GM21528 (cell line): ENCODE results near the gene FBXL13.
"Not testable (repeated sequence)": the region's sequence is repeated elsewhere in the genome, so short reads cannot be mapped to it uniquely, and the experiment has no call there.

ENCODE experiments used
- ATAC-seq: cut with Tn5 transposase; IDR thresholded peaks from one replicate; pipeline ENCODE4 v1.9.1; 2021; ENCODE audit warnings: mild to moderate bottlenecking, moderate library complexity; ENCODE audit not compliant: unreplicated experiment, low FRiP score

The FBXL13 gene

DNA sequence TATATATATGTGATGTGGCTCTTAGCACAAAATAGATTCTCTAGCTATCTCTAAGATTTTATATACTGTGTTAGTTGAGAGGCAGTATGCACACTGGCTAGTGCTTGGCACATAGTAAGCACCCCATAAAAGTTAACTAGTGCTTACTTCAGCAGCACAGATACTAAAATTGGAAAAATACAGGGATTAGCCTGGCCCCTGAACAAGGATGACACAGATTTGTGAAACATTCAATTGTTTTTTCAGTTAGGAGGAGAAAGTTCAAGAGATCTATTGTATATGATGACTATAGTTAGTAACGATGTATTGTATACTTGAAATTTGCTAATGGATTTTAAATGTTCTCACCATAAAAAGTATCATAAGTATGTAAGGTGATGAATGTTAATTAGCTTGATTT is 240.1 kb downstream of the FBXL13 start:
- ATAC-seq, result no peak

GRCh38 chr7:102833343-102833742 is 241.3 kb downstream of the FBXL13 start:
- no peak for ATAC-seq

DNA sequence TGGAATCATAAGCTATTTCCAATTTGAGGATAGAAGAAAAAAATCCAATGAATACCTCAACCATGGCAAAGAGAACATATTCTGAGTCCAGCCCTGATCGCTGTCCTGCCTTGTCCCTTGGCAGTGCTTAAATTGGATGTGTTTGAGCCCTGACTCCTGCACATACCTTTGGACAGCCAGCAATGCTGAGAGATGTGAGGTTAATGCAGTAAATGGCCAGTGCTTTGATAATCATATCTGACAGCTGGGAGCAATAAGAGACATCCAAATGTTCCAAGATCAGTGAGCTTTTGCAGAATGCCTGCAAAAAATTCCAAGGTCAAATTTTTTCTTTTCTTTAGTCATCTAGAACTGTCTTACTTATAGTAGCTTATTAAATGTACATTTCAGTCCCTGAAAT is 241.9 kb downstream of the FBXL13 start:
- no peak for ATAC-seq

DNA sequence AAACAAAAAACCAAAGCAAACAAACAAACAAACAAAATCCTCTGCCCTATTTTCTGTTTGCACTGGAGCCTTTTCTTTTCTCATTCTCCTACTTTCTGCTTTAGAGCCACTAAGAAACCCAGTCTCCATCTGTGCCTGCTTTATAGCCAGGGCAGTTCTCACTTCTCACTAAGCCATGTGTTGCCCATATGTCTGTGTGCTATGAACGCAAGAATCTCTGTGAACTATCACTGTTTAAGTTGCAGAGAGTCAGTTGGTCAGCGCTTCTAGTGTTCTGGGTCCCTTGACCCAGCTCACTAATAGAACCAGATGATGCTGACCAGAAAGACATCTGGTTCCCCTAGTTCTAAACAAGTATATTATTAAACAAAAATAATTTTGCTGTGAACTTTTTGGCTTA is 244.4 kb downstream of the FBXL13 start:
- ATAC-seq, result no peak

DNA sequence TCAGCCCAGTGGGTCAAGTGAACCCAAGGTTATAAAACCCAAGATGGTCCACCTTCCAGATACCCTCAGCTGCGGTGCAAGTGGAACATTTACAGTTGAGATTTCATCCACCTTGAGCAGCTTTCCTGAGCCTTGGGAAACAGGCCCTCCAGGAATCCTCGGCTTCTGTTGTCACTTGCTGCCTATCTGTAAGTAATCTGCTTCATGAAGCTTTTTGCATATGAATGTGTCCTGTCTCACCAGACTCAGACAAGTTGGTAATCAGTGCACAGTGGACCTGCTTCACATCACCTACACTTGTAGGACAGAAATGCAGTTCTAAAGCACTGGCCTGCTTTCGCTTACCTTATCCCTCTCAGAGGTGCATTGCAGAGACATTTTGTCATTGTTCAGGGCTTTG is 245.5 kb downstream of the FBXL13 start:
- no peak for ATAC-seq

DNA sequence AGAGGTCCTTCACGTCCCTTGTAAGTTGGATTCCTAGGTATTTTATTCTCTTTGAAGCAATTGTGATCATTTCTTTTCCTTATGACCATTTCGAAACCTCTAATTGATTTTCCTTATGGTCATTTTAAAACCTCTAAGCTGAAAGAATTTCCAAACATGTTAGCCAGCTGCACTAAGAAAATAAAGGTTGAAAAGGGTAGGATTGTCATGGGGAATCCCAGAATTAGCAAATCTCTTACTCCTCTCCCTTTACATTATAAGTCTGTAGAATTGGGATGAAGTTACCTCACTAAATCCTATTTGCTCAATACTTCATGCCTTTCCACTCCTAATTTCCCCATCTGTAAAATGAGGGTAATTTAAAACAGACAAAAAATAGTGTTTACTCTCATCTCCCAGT is 246.3 kb downstream of the FBXL13 start:
- ATAC-seq, result no peak

- ATAC-seq, result no peak
These were observed 251.0 kb downstream of the FBXL13 start for GRCh38 chr7:102823390-102824119.

DNA sequence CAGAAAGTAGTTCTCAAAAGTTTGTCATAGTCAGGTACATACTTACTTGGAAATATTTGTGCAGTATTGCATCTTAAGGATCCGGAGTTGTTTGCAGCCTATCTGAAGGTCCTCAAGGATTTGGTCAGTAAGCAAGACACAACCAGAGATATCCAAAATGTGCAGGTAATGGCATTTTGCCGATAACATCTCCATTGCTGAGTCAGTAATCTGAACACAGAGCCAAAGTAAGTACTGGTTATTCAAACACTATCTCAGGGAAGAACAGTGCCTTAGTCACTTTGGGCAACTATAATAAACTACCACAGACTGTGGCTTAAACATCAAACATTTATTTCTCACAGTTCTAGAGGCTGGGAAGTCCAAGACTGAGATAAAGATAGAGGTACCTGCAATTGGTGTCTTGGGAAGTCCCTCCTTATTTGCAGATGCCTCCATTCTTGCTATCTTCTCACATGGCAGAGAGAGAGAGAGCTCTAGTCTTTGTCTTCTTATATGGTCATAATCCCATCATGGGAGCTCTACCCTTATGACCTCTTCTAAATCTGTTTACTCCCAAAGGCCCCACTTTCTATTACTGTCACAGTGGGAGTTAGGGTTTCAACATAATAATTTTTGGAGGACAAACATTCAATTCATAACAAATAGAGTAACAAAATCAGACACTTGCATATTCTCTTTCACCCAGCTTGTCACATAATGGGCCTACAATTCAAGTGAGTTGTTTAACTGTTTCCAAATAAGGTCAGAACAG is 252.4 kb downstream of the FBXL13 start:
- no peak for ATAC-seq

DNA sequence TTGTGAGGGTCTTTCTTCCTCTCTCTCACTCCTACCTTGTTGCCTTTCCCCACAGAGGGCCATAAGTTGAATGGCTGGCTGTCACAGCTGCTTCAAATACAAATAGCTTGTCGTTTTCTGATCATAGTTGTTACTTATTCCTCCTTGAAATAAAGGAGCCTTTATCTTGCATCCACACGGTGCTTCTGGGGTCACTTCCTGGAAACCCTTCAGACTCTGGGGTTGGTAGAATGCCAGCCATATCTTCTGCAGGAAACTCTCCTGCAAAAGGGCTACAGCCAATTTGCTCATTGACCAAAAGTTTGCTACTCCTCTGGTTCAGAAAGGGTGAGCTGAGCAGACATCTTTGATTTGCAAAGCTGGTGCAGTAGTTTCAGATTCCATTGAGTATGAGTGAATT is 255.4 kb downstream of the FBXL13 start:
- ATAC-seq, result no peak

DNA sequence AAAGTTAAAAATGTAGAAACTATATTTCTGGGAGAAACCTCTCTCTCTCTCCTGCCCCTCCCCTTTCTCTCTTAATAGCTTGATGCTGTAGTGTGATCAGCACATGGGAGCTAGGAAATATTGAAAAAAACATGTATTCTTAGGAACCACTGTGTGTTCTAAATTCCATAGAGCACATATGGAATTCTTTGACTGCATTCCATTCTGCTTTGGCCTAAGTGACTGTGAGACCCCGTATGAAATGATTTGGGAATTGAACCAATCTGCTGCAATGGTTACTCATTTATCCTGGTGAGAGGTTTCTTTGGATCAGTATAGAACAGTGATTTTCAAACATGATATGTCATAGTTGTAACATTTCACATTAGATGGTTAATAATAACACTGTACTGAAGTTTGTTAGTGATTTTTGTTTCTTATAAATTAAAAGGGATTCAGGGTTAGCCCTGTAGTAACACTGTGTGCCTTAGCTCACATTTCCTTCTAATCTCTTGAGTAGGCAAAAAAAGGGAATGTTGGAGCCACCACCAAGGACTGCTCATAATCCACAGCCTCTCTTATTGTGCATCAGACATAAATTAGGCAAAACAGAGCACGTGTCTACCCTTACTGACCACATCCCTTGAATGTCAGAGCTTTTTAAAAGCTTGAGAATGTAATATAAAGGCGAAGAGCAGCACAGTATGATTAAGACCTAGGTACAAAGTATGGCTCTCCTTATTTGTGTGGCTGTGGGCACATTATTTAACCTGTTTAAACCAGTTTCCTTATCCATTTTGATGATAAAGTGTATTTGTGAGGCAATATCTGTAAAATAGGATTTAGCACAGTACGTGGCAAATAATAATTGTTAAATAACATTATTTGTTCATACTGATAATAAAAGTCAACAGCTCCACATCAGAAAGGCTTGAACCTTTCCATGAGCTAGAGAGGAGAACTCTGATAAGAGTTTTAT is 256.7 kb downstream of the FBXL13 start:
- ATAC-seq, result no peak

GRCh38 chr7:102814025-102814471 is 260.5 kb downstream of the FBXL13 start:
- no peak for ATAC-seq

- no peak for ATAC-seq
These were observed 261.2 kb downstream of the FBXL13 start for GRCh38 chr7:102813191-102814024.

DNA sequence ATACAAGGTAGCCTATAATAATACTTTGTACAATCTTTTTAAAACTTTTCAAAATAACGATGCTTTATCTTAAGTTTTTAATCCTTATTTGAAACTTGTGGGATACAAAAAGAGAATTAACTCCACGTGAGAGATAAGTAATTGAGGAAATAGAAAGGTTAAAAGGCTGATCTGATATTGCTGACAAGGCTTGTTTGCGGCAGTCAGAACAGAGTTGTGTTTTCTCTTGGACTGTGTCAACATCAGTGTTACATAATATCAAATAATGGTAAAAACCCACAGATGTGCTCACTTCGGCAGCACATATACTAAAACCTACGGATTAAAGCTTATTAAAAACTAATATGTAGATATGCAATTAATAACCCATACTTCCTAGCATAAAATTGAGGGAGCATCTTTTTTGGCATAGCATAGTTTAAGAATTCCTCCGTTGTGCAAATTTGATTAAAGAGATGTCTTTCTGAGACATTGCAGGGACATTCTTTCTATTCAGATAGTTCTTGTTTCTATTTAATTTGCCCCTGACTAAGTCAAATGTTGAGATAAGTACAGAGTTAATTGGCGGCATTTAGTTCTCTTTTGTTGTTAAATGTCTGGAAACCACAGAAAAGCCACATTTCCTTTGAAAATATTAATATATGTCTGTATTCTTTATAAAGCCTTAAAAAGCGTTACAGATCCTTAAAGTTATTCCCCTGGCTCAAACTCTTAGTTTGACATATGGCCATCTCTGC is 262.5 kb downstream of the FBXL13 start:
- no peak for ATAC-seq

- ATAC-seq, result no peak
These were observed 263.7 kb downstream of the FBXL13 start for GRCh38 chr7:102810916-102811315.

- no peak for ATAC-seq
These were observed 268.0 kb downstream of the FBXL13 start for GRCh38 chr7:102806613-102807012.

- not testable (repeated sequence) for ATAC-seq
These were observed 278.5 kb downstream of the FBXL13 start for GRCh38 chr7:102795987-102796595.

DNA sequence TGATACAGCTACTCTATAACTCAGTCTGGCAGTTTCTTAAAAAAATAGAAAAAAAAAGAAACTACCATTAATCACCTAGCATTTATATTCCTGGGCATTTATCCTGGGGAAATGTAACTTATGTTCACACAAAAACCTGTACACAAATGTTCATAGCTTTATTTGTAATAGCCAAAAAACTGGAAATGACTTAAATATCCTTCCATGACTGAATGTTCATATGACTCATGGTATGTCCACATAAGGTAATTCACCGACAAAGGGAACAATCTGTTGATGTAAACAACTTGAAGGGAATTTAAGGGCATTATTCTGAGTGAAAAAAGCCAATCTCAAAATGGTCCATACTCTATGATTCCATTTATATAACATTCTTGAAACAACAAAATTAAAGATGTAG is 280.0 kb downstream of the FBXL13 start:
- ATAC-seq, result not testable (repeated sequence)

DNA sequence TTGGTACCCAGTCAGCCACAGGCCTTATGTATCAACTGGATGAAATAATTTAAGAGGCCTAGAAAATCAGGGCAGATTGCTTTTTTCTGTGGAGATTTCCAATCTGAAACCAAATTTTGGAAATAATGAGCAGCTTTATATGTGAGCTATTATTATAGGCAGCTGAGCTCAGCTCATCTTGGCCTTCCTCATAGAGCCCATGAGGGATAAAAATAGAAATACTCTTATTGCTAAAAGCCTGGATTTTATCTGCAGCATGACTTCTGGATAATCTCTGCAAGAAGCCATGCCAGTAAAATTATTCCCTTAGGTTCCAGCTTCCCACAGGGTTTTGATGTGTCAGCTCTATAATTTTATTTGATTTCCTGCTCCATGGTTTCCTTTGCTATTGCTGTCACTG is 282.8 kb downstream of the FBXL13 start:
- not testable (repeated sequence) for ATAC-seq

DNA sequence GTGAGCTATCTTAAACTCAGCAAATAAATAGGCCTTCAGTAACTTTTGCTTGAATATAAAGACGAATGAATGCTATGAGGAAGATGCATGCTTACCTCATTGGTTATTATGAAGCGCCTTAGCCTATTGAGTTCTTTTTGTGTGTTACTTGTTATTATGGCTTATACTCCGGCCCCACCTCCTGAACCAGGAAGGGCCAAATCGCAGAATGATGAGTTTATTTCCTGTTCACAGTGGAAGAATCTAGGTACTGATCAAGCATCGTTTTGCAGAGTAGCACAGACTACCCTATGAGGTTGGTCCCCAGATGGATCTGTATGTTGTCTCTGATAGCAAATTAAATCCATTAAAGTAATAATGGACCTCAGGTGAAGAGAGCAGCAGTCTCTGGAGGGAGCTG is 283.2 kb downstream of the FBXL13 start:
- ATAC-seq, result not testable (repeated sequence)
